HepG2 (cell line): ENCODE results near the gene FBXL22. TPM values are rescaled to one million over a fixed set of nuclear protein-coding genes. Genes with fewer than 3 reads are reported as not detected.
A peak's percentile ranks its signal among the peaks of the same experiment; 100 is the strongest.

Source experiments
- ATAC-seq: fragments of 200-7000 bp; cut with Tn5 transposase; 3 replicates; pipeline ENCODE4 v1.9.1; 2020; ENCODE audit warnings: mild to moderate bottlenecking, moderate library complexity
- BruUV-seq: library from RNA; stranded (reverse); fragments of 400-500 nt; replicated peaks from 2 replicates; lab custom pipeline; 2021; lab: Mats Ljungman, UMichigan
- CTCF ChIA-PET: fragments of 300-600 bp; formaldehyde crosslinking; extraction: SDS; loops from one replicate; lab custom pipeline; 2021; ENCODE audit warnings: low total read pairs, inconsistent platforms, low intra/inter-chr PET ratio; lab: Yijun Ruan, JAX
- POLR2A ChIA-PET: fragments of 350-600 bp; sonication (Branson Sonifier 250); formaldehyde crosslinking; loops from one replicate; lab custom pipeline; 2020; ENCODE audit warnings: antibody characterized with exemption, inconsistent platforms; lab: Yijun Ruan, JAX
- DNase-seq: peaks from one replicate; pipeline ENCODE4 v3.0.0-alpha.2; 2015; ENCODE audit warnings: low spot score
- FAIRE-seq: peaks from 3 replicates; lab custom pipeline; 2011; peaks lifted over from hg19 to GRCh38; lab: Jason Lieb, UNC
- H2AFZ ChIP-seq: one replicate; pipeline ENCODE4 v1.6.1; 2011; ENCODE audit warnings: low read length, inconsistent platforms
- H3K27ac ChIP-seq: fragments of 300-600 bp; 3 replicates; pipeline ENCODE4 v1.8.0; 2011; ENCODE audit warnings: mixed run types, mild to moderate bottlenecking, mixed read lengths, low read length, inconsistent platforms; ENCODE audit not compliant: insufficient read depth; ENCODE audit errors: extremely low read length
- H3K27me3 ChIP-seq, 2 experiments: fragments of 200-600 bp in 1 of 2; 2 replicates in 1 of 2; 3 replicates in 1 of 2; pipeline versions ENCODE4 v1.6.0 to v1.8.0; 2011; ENCODE audit warnings: low read length in 2 of 2, mild to moderate bottlenecking in 2 of 2, moderate library complexity in 2 of 2, inconsistent platforms in 1 of 2; ENCODE audit not compliant: insufficient read depth in 2 of 2, control insufficient read depth in 1 of 2
- H3K36me3 ChIP-seq, 2 experiments: fragments of 200-600 bp in 1 of 2; replicated peaks in 1 of 2; 2 replicates in 1 of 2; 3 replicates in 1 of 2; pipeline versions ENCODE4 v1.5.1 to v1.8.0; 2011; ENCODE audit warnings: low read length in 2 of 2, inconsistent platforms in 1 of 2; ENCODE audit not compliant: insufficient read depth in 2 of 2, control insufficient read depth in 1 of 2
- H3K4me1 ChIP-seq: 2 replicates; pipeline ENCODE4 v1.5.1; 2012; ENCODE audit warnings: low read length, inconsistent platforms; ENCODE audit not compliant: insufficient read depth
- H3K4me2 ChIP-seq: 2 replicates; pipeline ENCODE4 v1.6.0; 2011; ENCODE audit warnings: low read depth, low read length, inconsistent platforms
- H3K4me3 ChIP-seq, 3 experiments: fragments of 200-600 bp in 1 of 3; sonication (generic), shearing (Covaris generic) in 1 of 3; replicated peaks in 1 of 3; 2 replicates each; pipeline ENCODE4 v1.5.1; 2011 to 2016; ENCODE audit warnings: low read length in 3 of 3, inconsistent platforms in 2 of 3, low read depth in 2 of 3, mild to moderate bottlenecking in 2 of 3, control low read depth in 1 of 3, mixed read lengths in 1 of 3; ENCODE audit not compliant: insufficient read depth in 1 of 3
- H3K79me2 ChIP-seq: one replicate; pipeline ENCODE4 v1.6.1; 2011; ENCODE audit warnings: low read length, inconsistent platforms; ENCODE audit not compliant: insufficient read depth
- H3K9ac ChIP-seq: 2 replicates; pipeline ENCODE4 v1.6.0; 2011; ENCODE audit warnings: mild to moderate bottlenecking, low read depth, low read length, inconsistent platforms; ENCODE audit not compliant: insufficient read depth
- H3K9me3 ChIP-seq: 2 replicates; pipeline ENCODE4 v1.5.1; 2012; ENCODE audit warnings: mild to moderate bottlenecking, low read length
- H4K20me1 ChIP-seq: 2 replicates; pipeline ENCODE4 v1.6.0; 2011; ENCODE audit warnings: inconsistent platforms, mild to moderate bottlenecking, low read length, moderate library complexity; ENCODE audit not compliant: insufficient read depth
- BORCS8-MEF2B ChIP-seq: sonication (generic); formaldehyde crosslinking; IDR thresholded peaks from 2 replicates; pipeline ENCODE4 v1.8.0; 2022; ENCODE audit warnings: mild to moderate bottlenecking, missing genetic modification reagents
- FOXP1 ChIP-seq, 2 experiments: fragments of 450-650 bp in 1 of 2; IDR thresholded peaks; 2 replicates each; pipeline ENCODE4 v1.6.1; 2017 to 2018; ENCODE audit warnings: antibody characterized with exemption in 1 of 2
- HNF4A ChIP-seq: sonication (generic); formaldehyde crosslinking; IDR thresholded peaks from 2 replicates; pipeline ENCODE4 v1.4.0; 2020; ENCODE audit warnings: missing genetic modification reagents
- NFYC ChIP-seq: IDR thresholded peaks from 2 replicates; pipeline ENCODE4 v1.6.1; 2016; ENCODE audit warnings: missing genetic modification reagents, missing compliant biosample characterization
- RFXAP ChIP-seq: sonication (generic); formaldehyde crosslinking; IDR thresholded peaks from 2 replicates; pipeline ENCODE4 v1.4.0; 2020; ENCODE audit warnings: missing genetic modification reagents, borderline replicate concordance
- TFAP4 ChIP-seq: sonication (generic); IDR thresholded peaks from 2 replicates; pipeline ENCODE4 v1.6.1; 2016; ENCODE audit warnings: low read depth, borderline replicate concordance
- ZFP36L1 ChIP-seq: sonication (generic); formaldehyde crosslinking; IDR thresholded peaks from 2 replicates; pipeline ENCODE4 v1.8.0; 2022; ENCODE audit warnings: mild to moderate bottlenecking, missing genetic modification reagents, moderate library complexity
- ZNF766 ChIP-seq: sonication (generic); formaldehyde crosslinking; IDR thresholded peaks from 2 replicates; pipeline ENCODE4 v1.5.0; 2020; ENCODE audit warnings: missing genetic modification reagents, borderline replicate concordance
- whole genome bisulfite sequencing: methylation state at CpG from one replicate; pipeline ENCODE4 v1.1.6; 2017; ENCODE audit warnings: low lambda C conversion rate; 5-methylcytosine and 5-hydroxymethylcytosine counted together
- in situ Hi-C: cut with HindIII; loops from 2 replicates; pipeline ENCODE4 v1.10.0; 2017; ENCODE audit warnings: low pct_unique_long_range_greater_than_20kb; ENCODE audit not compliant: extremely low pct_ligation_motif_present
- intact Hi-C: fragments of 100-400 bp; cut with micrococcal nuclease; formaldehyde crosslinking; loops from one replicate; pipeline ENCODE4 v1.10.0; 2022; ENCODE audit not compliant: unreplicated experiment
- polyA plus RNA-seq, 8 experiments: library from polyadenylated mRNA; depleted of rRNA in 3 of 8; stranded (reverse) in 7 of 8; unstranded in 1 of 8; fragments of >200 nt; fragmentation: Illumina TruSeq in 4 of 8; extraction: Trizol in 4 of 8; gene quantifications; 2 replicates each; pipeline versions ENCODE4 v1.2.1 to v1.2.3, GENCODE V29; 2011 to 2016; ENCODE audit warnings: low read depth in 4 of 8, missing spikeins in 1 of 8, mixed read lengths in 1 of 8; ENCODE audit not compliant: insufficient read depth in 1 of 8
- total RNA-seq, 5 experiments: library from RNA; depleted of rRNA; stranded (reverse); fragments of >200 nt; fragmentation: Illumina TruSeq; extraction: Trizol; gene quantifications; 2 replicates each; pipeline ENCODE4 v1.2.3, GENCODE V29; 2016; ENCODE audit warnings: low read depth in 1 of 5

The FBXL22 gene
- total and polyA plus RNA-seq, 2 of the 13 experiments (the other 11 are each of a cell fraction or from before 2014, with no cell fraction given), result 0.15 to 0.33 TPM

- H3K79me2 ChIP-seq, result peaks cover 26% of the 10 kb centered on the region
- H3K4me3 ChIP-seq, result no peak overlapping the region
- intact Hi-C loops (no loop called here), in situ Hi-C loops (loop anchor here (25.0 kb wide), 1 partner anchor 264 kb away; the partner anchor contains the start of gene APH1B)
- 96% methylated on average over 1 of the region's 1 CpG for WGBS
- DNase-seq (no peak), FAIRE-seq (no peak), ATAC-seq (no peak)
- no peaks in the 10 kb centered on the region for H3K27me3 ChIP-seq
- no peak overlapping the region for H3K9ac ChIP-seq
- H3K4me1 ChIP-seq, result peaks cover 13% of the 10 kb centered on the region
- H3K36me3 ChIP-seq, result peaks cover 5 to 12% of the 10 kb centered on the region in 2 experiments; a peak in 4 of 5 replicates
- H2AFZ ChIP-seq, result no peak overlapping the region
- TF ChIP-seq ZFP36L1 (CRISPR knock-in tag), result no peak
- TF ChIP-seq NFYC (CRISPR knock-in tag), result no peak
- 0 out of 2 replicates have a peak, but pooled peaks have one; percentile 24 for TF ChIP-seq TFAP4
- TF ChIP-seq FOXP1 (IDR thresholded peaks at IDR 0.05), result no peak
- no peak for TF ChIP-seq FOXP1 (CRISPR knock-in tag; IDR thresholded peaks at IDR 0.05)
- H3K4me2 ChIP-seq, result no peak overlapping the region
- no peaks in the 10 kb centered on the region for H4K20me1 ChIP-seq
- ChIA-PET CTCF (no interaction called here), POLR2A (no interaction called here)
- no TSS peak for BruUV-seq
- no peak overlapping the region for H3K27ac ChIP-seq
- no peaks in the 10 kb centered on the region for H3K9me3 ChIP-seq
These were observed 45.8 kb upstream of the FBXL22 start for GRCh38 chr15:63551400-63551799.

DNA sequence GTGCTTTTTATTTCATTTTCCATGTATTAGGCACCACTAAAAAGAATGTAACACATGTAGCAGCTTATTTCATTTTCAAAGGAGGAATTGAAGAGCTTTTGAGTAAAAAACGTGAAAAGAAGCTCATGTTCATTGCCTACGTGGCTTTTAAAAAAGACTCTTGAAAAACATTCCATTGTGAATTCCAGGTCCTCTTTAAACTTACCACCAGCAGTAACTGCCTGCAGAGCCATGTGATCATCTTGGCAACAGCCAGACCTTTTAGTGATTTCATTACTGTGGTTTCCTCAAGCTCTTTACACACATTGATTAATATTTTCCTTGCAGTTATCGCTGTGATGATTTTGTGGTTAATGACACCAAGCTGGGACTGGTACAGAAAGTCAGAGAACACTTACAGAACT, 43.8 kb upstream of the FBXL22 start:
- POLR2A ChIA-PET, result no interaction called here

More for the DNA sequence above, 43.8 kb upstream of the FBXL22 start:
- no peaks in the 10 kb centered on the region for H4K20me1 ChIP-seq
- peaks cover 23% of the 10 kb centered on the region for H3K79me2 ChIP-seq
- no peak for TF ChIP-seq HNF4A (CRISPR knock-in tag)
- no peak for TF ChIP-seq ZNF766 (CRISPR knock-in tag)
- no peak for TF ChIP-seq BORCS8-MEF2B
- no peak for TF ChIP-seq RFXAP
- no peak for DNase-seq
- intact Hi-C loops (no loop called here), in situ Hi-C loops (loop anchor here (25.0 kb wide), 1 partner anchor 266 kb away; the partner anchor contains the start of gene APH1B)
- no peak overlapping the region for H3K4me2 ChIP-seq
- no peak overlapping the region for H2AFZ ChIP-seq
- no peaks in the 10 kb centered on the region for H3K27me3 ChIP-seq
- WGBS, result 95% methylated on average over 3 of the region's 3 CpGs
- no peaks in the 10 kb centered on the region for H3K9me3 ChIP-seq
- no TSS peak for BruUV-seq
- no peak overlapping the region for H3K9ac ChIP-seq
- H3K36me3 ChIP-seq, result peaks cover 5 to 22% of the 10 kb centered on the region in 2 experiments
- FAIRE-seq, result no peak
- H3K4me1 ChIP-seq, result no peaks in the 10 kb centered on the region
- CTCF ChIA-PET, result no interaction called here
- no peak overlapping the region for H3K27ac ChIP-seq
- ATAC-seq, result no peak
- no peak overlapping the region for H3K4me3 ChIP-seq
